Measurements from ENCODE around the gene MEF2A. TPM values are rescaled to one million over a fixed set of nuclear protein-coding genes. Genes with fewer than 3 reads are reported as not detected.

MEF2A gene
- total RNA-seq, 1 experiment from 2014 or later, result 29.6 TPM

DNA sequence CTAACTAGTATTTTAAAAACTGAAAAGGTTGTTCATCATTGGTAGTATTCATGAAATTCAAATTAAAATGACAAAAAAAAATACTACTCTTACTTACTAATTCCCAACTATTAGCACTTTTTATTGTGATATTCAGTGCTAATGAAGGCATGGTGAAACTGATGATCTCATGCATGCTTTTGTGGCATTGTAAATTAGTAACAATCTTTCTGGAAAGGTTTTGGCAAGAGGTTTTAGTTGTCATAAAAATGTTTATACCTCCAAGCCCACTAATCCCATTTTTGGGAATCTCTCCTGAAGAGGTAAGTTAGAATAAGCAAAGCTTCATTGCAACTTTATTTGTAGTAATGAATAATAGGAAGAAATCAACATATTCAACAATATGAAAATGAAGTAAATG, 114.5 kb downstream of the MEF2A start:
- H3K4me1 ChIP-seq (ENCODE audit: control insufficient read depth in 1 of 2, insufficient read depth in 2 of 2, low read length in 2 of 2), result no peaks in the 10 kb centered on the region
- no peaks in the 10 kb centered on the region for H3K9me3 ChIP-seq (ENCODE audit: control insufficient read depth in 1 of 2, insufficient read depth in 1 of 2, low read depth in 1 of 2, low read length in 2 of 2)
- H3K27ac ChIP-seq (ENCODE audit: low read depth, low read length), result no peak overlapping the region
- H3K27me3 ChIP-seq (ENCODE audit: insufficient read depth, low read length), result no peaks in the 10 kb centered on the region
- ChIA-PET RAD21 (ENCODE audit: low non-redundant PET in 1 of 2, low total read pairs in 2 of 2, uncharacterized antibody in 2 of 2, unreplicated experiment in 2 of 2) (no interaction called here), POLR2A (no interaction called here), CTCF (no interaction called here)
- no peak for ATAC-seq
- no peaks in the 10 kb centered on the region for H4K20me1 ChIP-seq (ENCODE audit: insufficient read depth)
- H3K9ac ChIP-seq (ENCODE audit: low read length), result no peak overlapping the region
- TF ChIP-seq SRF (IDR thresholded peaks at IDR 0.05; ENCODE audit: low read depth), result no peak
- TF ChIP-seq CBX3 (IDR thresholded peaks at IDR 0.05; ENCODE audit: low read depth), result no peak
- TF ChIP-seq, protein P1, sequence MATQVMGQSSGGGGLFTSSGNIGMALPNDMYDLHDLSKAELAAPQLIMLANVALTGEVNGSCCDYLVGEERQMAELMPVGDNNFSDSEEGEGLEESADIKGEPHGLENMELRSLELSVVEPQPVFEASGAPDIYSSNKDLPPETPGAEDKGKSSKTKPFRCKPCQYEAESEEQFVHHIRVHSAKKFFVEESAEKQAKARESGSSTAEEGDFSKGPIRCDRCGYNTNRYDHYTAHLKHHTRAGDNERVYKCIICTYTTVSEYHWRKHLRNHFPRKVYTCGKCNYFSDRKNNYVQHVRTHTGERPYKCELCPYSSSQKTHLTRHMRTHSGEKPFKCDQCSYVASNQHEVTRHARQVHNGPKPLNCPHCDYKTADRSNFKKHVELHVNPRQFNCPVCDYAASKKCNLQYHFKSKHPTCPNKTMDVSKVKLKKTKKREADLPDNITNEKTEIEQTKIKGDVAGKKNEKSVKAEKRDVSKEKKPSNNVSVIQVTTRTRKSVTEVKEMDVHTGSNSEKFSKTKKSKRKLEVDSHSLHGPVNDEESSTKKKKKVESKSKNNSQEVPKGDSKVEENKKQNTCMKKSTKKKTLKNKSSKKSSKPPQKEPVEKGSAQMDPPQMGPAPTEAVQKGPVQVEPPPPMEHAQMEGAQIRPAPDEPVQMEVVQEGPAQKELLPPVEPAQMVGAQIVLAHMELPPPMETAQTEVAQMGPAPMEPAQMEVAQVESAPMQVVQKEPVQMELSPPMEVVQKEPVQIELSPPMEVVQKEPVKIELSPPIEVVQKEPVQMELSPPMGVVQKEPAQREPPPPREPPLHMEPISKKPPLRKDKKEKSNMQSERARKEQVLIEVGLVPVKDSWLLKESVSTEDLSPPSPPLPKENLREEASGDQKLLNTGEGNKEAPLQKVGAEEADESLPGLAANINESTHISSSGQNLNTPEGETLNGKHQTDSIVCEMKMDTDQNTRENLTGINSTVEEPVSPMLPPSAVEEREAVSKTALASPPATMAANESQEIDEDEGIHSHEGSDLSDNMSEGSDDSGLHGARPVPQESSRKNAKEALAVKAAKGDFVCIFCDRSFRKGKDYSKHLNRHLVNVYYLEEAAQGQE (IDR thresholded peaks at IDR 0.05; ENCODE audit: low read depth), result no peak
- TF ChIP-seq, protein P2, sequence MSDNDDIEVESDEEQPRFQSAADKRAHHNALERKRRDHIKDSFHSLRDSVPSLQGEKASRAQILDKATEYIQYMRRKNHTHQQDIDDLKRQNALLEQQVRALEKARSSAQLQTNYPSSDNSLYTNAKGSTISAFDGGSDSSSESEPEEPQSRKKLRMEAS (IDR thresholded peaks at IDR 0.05), result no peak
- no peak for TF ChIP-seq POLR2A (IDR thresholded peaks at IDR 0.05; ENCODE audit: borderline replicate concordance, extremely low read depth, insufficient read depth, insufficient read length)
- no peak for TF ChIP-seq ZFX (IDR thresholded peaks at IDR 0.05)
- TF ChIP-seq, protein P3, sequence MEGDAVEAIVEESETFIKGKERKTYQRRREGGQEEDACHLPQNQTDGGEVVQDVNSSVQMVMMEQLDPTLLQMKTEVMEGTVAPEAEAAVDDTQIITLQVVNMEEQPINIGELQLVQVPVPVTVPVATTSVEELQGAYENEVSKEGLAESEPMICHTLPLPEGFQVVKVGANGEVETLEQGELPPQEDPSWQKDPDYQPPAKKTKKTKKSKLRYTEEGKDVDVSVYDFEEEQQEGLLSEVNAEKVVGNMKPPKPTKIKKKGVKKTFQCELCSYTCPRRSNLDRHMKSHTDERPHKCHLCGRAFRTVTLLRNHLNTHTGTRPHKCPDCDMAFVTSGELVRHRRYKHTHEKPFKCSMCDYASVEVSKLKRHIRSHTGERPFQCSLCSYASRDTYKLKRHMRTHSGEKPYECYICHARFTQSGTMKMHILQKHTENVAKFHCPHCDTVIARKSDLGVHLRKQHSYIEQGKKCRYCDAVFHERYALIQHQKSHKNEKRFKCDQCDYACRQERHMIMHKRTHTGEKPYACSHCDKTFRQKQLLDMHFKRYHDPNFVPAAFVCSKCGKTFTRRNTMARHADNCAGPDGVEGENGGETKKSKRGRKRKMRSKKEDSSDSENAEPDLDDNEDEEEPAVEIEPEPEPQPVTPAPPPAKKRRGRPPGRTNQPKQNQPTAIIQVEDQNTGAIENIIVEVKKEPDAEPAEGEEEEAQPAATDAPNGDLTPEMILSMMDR (IDR thresholded peaks at IDR 0.05 in 2 of 3, conservative IDR thresholded peaks at IDR 0.05 in 1 of 3; ENCODE audit: borderline replicate concordance in 1 of 3, insufficient read depth in 1 of 3, low read depth in 2 of 3, low read length in 2 of 3), result no peak
- no peak for TF ChIP-seq JUND (IDR thresholded peaks at IDR 0.05)
- no peak for TF ChIP-seq FOSL1 (IDR thresholded peaks at IDR 0.05; ENCODE audit: low read depth)
- no peak for TF ChIP-seq EZH2phosphoT487 (IDR thresholded peaks at IDR 0.05; ENCODE audit: borderline replicate concordance)
- TF ChIP-seq SIN3A (IDR thresholded peaks at IDR 0.05; ENCODE audit: low read depth), result no peak
- no peak for TF ChIP-seq YY1 (IDR thresholded peaks at IDR 0.05; ENCODE audit: extremely low read depth, insufficient replicate concordance, low read depth, low read length)
- no peak for TF ChIP-seq ELF1 (IDR thresholded peaks at IDR 0.05; ENCODE audit: borderline replicate concordance, low read depth)
- no peak for TF ChIP-seq RAD21 (IDR thresholded peaks at IDR 0.05; ENCODE audit: low read depth)
- no TSS peak for BruUV-seq (replicated peaks)
- intact Hi-C loops (cut with micrococcal nuclease), result no loop called here
- no peaks in the 10 kb centered on the region for H3K9me2 ChIP-seq (ENCODE audit: insufficient read depth)
- no peak for DNase-seq (ENCODE audit: low read depth, low spot score)
- no peak overlapping the region for H2AFZ ChIP-seq (ENCODE audit: low read depth, low read length, poor library complexity, severe bottlenecking)
- H3K36me3 ChIP-seq (ENCODE audit: control insufficient read depth in 1 of 2, insufficient read depth in 2 of 2, low read length in 2 of 2), result 0 out of 4 replicates have a peak, but pooled peaks cover 0 to 5% of the 10 kb centered on the region in 2 experiments
- no peak overlapping the region for H3K4me2 ChIP-seq (ENCODE audit: low read length)
- no peak overlapping the region for H3K4me3 ChIP-seq (replicated peaks in 1 of 2; ENCODE audit: low read depth in 1 of 2, low read length in 2 of 2)
- H3K79me2 ChIP-seq (ENCODE audit: insufficient read depth, low read length), result no peaks in the 10 kb centered on the region
